Panc1 (cell line): Measurements from ENCODE around the gene COL26A1. TPM values are rescaled to one million over a fixed set of nuclear protein-coding genes. Genes with fewer than 3 reads are reported as not detected.

Experiments used
- total RNA-seq: library from RNA; stranded (reverse); gene quantifications from one replicate; pipeline ENCODE4 v1.2.1, GENCODE V29; 2021; ENCODE audit not compliant: unreplicated experiment

The COL26A1 gene
- total RNA-seq, 1 experiment from 2014 or later = 25.8 TPM

Other genes starting within 250 kb of the COL26A1 start
- gene SERPINE1, start 235.8 kb upstream of the COL26A1 start, total RNA-seq = 370 TPM
- gene AP1S1, start 208.4 kb upstream of the COL26A1 start, total RNA-seq = 74.2 TPM
- 4.4 TPM for gene VGF, start 197.3 kb upstream of the COL26A1 start, total RNA-seq
- gene NAT16, start 182.6 kb upstream of the COL26A1 start, total RNA-seq = 0.15 TPM
- gene MOGAT3, start 161.8 kb upstream of the COL26A1 start, total RNA-seq = 0.23 TPM
- gene PLOD3, start 145.3 kb upstream of the COL26A1 start, total RNA-seq = 93.0 TPM
- 69.7 TPM for gene ZNHIT1, start 144.7 kb upstream of the COL26A1 start, total RNA-seq
- 8.0 TPM for gene CLDN15, start 125.1 kb upstream of the COL26A1 start, total RNA-seq
- 110 TPM for gene FIS1, start 117.8 kb upstream of the COL26A1 start, total RNA-seq
- 42.4 TPM for gene IFT22, start 41.1 kb upstream of the COL26A1 start, total RNA-seq